WTC11 (cell line): Measurements from ENCODE around the gene OR8G1. TPM values are rescaled to one million over a fixed set of nuclear protein-coding genes. Genes with fewer than 3 reads are reported as not detected.

Source experiments
- ATAC-seq: fragments of 200-7000 bp; cut with Tn5 transposase; 2 replicates; pipeline ENCODE4 v1.10.0; 2021; ENCODE audit warnings: mild to moderate bottlenecking, moderate library complexity
- CTCF ChIA-PET: fragments of 300-600 bp; sonication (Branson Sonifier 250); formaldehyde crosslinking; loops from one replicate; lab custom pipeline; 2021; ENCODE audit warnings: antibody characterized with exemption; lab: Charles Lee
- POLR2A ChIA-PET: fragments of 350-600 bp; sonication (Branson Sonifier 250); formaldehyde crosslinking; loops from one replicate; lab custom pipeline; 2021; ENCODE audit warnings: antibody characterized with exemption; lab: Charles Lee
- DNase-seq: peaks from one replicate; pipeline ENCODE4 v3.0.0; 2021; ENCODE audit warnings: low spot score
- H3K27ac Mint-ChIP-seq: 2 replicates; pipeline ENCODE4 v1.8.0; 2021; ENCODE audit warnings: mixed read lengths
- H3K27me3 Mint-ChIP-seq: 2 replicates; pipeline ENCODE4 v1.8.0; 2021; ENCODE audit warnings: low read depth, mild to moderate bottlenecking, moderate library complexity, mixed read lengths
- H3K36me3 Mint-ChIP-seq: 2 replicates; pipeline ENCODE4 v1.8.0; 2021; ENCODE audit warnings: mixed read lengths
- H3K4me1 Mint-ChIP-seq: 2 replicates; pipeline ENCODE4 v1.8.0; 2022; ENCODE audit warnings: mixed read lengths
- H3K4me3 Mint-ChIP-seq: 2 replicates; pipeline ENCODE4 v1.8.0; 2021; ENCODE audit warnings: mild to moderate bottlenecking, moderate library complexity, mixed read lengths
- H3K9me3 Mint-ChIP-seq: 2 replicates; pipeline ENCODE4 v1.8.0; 2021; ENCODE audit warnings: mixed read lengths
- ATF1 ChIP-seq: sonication (generic); formaldehyde crosslinking; IDR thresholded peaks from 2 replicates; pipeline ENCODE4 v1.8.1; 2023; ENCODE audit warnings: mild to moderate bottlenecking, moderate library complexity, missing genetic modification reagents
- ATF2 ChIP-seq: sonication (generic); formaldehyde crosslinking; IDR thresholded peaks from 2 replicates; pipeline ENCODE4 v1.8.1; 2022; ENCODE audit warnings: low read depth, missing genetic modification reagents, borderline replicate concordance
- CDX4 ChIP-seq: fragments of 250-450 bp; sonication (Bioruptor Pico); IDR thresholded peaks from 2 replicates; pipeline ENCODE4 v1.9.0; 2021; ENCODE audit warnings: moderate library complexity, mild to moderate bottlenecking, inconsistent platforms, borderline replicate concordance
- EMX1 ChIP-seq: fragments of 250-450 bp; sonication (Bioruptor Pico); IDR thresholded peaks from 2 replicates; pipeline ENCODE4 v1.8.0; 2021; ENCODE audit warnings: mild to moderate bottlenecking
- ESRRA ChIP-seq: sonication (generic); formaldehyde crosslinking; IDR thresholded peaks from 2 replicates; pipeline ENCODE4 v1.8.1; 2022; ENCODE audit warnings: mild to moderate bottlenecking, missing genetic modification reagents, borderline replicate concordance
- ETV6 ChIP-seq: sonication (generic); formaldehyde crosslinking; IDR thresholded peaks from 2 replicates; pipeline ENCODE4 v1.8.1; 2022; ENCODE audit warnings: mild to moderate bottlenecking, missing genetic modification reagents
- FOXK1 ChIP-seq: sonication (generic); formaldehyde crosslinking; IDR thresholded peaks from 2 replicates; pipeline ENCODE4 v1.8.0; 2022; ENCODE audit warnings: mild to moderate bottlenecking, moderate library complexity, missing genetic modification reagents
- FOXP1 ChIP-seq: sonication (generic); formaldehyde crosslinking; IDR thresholded peaks from 2 replicates; pipeline ENCODE4 v1.8.0; 2022; ENCODE audit warnings: missing genetic modification reagents, mild to moderate bottlenecking, moderate library complexity, borderline replicate concordance
- FOXP4 ChIP-seq: sonication (generic); formaldehyde crosslinking; IDR thresholded peaks from 2 replicates; pipeline ENCODE4 v1.8.0; 2022; ENCODE audit warnings: mild to moderate bottlenecking, missing genetic modification reagents
- MXD4 ChIP-seq: fragments of 250-450 bp; sonication (Bioruptor Pico); IDR thresholded peaks from 2 replicates; pipeline ENCODE4 v1.8.0; 2021; ENCODE audit warnings: mild to moderate bottlenecking, moderate library complexity, borderline replicate concordance
- NFATC4 ChIP-seq: fragments of 250-450 bp; sonication (Bioruptor Pico); IDR thresholded peaks from 2 replicates; pipeline ENCODE4 v1.9.0; 2021; ENCODE audit warnings: mild to moderate bottlenecking
- NR1H2 ChIP-seq: sonication (generic); formaldehyde crosslinking; IDR thresholded peaks from 2 replicates; pipeline ENCODE4 v1.9.0; 2021; ENCODE audit warnings: mild to moderate bottlenecking, moderate library complexity, missing genetic modification reagents
- PREB ChIP-seq: sonication (generic); formaldehyde crosslinking; IDR thresholded peaks from 2 replicates; pipeline ENCODE4 v1.8.1; 2022; ENCODE audit warnings: mild to moderate bottlenecking, missing genetic modification reagents, moderate library complexity, borderline replicate concordance
- RELA ChIP-seq: sonication (generic); formaldehyde crosslinking; IDR thresholded peaks from 2 replicates; pipeline ENCODE4 v1.8.1; 2022; ENCODE audit warnings: missing genetic modification reagents, mild to moderate bottlenecking, borderline replicate concordance
- SMAD3 ChIP-seq: sonication (generic); formaldehyde crosslinking; IDR thresholded peaks from 2 replicates; pipeline ENCODE4 v1.8.0; 2022; ENCODE audit warnings: missing genetic modification reagents, mild to moderate bottlenecking, borderline replicate concordance
- SMAD4 ChIP-seq: sonication (generic); formaldehyde crosslinking; IDR thresholded peaks from 2 replicates; pipeline ENCODE4 v1.8.0; 2022; ENCODE audit warnings: mild to moderate bottlenecking, missing genetic modification reagents
- ZNF263 ChIP-seq: sonication (generic); formaldehyde crosslinking; IDR thresholded peaks from 2 replicates; pipeline ENCODE4 v1.8.1; 2022; ENCODE audit warnings: low read depth, mild to moderate bottlenecking, moderate library complexity, missing genetic modification reagents
- ZNF396 ChIP-seq: fragments of 250-450 bp; sonication (Bioruptor Pico); IDR thresholded peaks from 2 replicates; pipeline ENCODE4 v1.8.0; 2021; ENCODE audit warnings: mild to moderate bottlenecking, moderate library complexity, borderline replicate concordance
- ZNF416 ChIP-seq: fragments of 250-450 bp; sonication (Bioruptor Pico); IDR thresholded peaks from 2 replicates; pipeline ENCODE4 v1.9.0; 2021; ENCODE audit warnings: mild to moderate bottlenecking, inconsistent platforms
- ZNF425 ChIP-seq: fragments of 250-450 bp; sonication (Bioruptor Pico); conservative IDR thresholded peaks from 2 replicates; pipeline ENCODE4 v1.9.0; 2021; ENCODE audit warnings: mild to moderate bottlenecking
- total RNA-seq: library from RNA; stranded (reverse); gene quantifications from 3 replicates; pipeline ENCODE4 v1.2.3, GENCODE V29; 2021
- TF ChIP-seq, protein P1 (sequence below): fragments of 250-450 bp; sonication (Bioruptor Pico); IDR thresholded peaks from 2 replicates; pipeline ENCODE4 v1.8.0; 2021; ENCODE audit warnings: mild to moderate bottlenecking
- TF ChIP-seq, protein P2 (sequence below): sonication (generic); formaldehyde crosslinking; IDR thresholded peaks from 2 replicates; pipeline ENCODE4 v1.8.0; 2023; ENCODE audit warnings: mild to moderate bottlenecking, missing genetic modification reagents
- TF ChIP-seq, protein P3 (sequence below): fragments of 250-450 bp; sonication (Bioruptor Pico); IDR thresholded peaks from 2 replicates; pipeline ENCODE4 v2.1.2; 2022; ENCODE audit warnings: mild to moderate bottlenecking, moderate library complexity

Gene OR8G1
- total RNA-seq, 1 experiment from 2014 or later = not detected

- TF ChIP-seq CDX4 (CRISPR knock-in tag) (no peak), ESRRA (CRISPR knock-in tag) (no peak), EMX1 (no peak), ZNF416 (CRISPR knock-in tag) (no peak), FOXP1 (CRISPR knock-in tag) (no peak), SMAD4 (no peak), ZNF263 (no peak), ETV6 (no peak), ATF2 (CRISPR knock-in tag) (no peak), FOXP4 (no peak), ATF1 (CRISPR knock-in tag) (no peak), ZNF396 (CRISPR knock-in tag) (no peak)
- TF ChIP-seq, protein P1, sequence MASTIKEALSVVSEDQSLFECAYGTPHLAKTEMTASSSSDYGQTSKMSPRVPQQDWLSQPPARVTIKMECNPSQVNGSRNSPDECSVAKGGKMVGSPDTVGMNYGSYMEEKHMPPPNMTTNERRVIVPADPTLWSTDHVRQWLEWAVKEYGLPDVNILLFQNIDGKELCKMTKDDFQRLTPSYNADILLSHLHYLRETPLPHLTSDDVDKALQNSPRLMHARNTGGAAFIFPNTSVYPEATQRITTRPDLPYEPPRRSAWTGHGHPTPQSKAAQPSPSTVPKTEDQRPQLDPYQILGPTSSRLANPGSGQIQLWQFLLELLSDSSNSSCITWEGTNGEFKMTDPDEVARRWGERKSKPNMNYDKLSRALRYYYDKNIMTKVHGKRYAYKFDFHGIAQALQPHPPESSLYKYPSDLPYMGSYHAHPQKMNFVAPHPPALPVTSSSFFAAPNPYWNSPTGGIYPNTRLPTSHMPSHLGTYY (CRISPR knock-in tag) = no peak
- TF ChIP-seq, protein P2, sequence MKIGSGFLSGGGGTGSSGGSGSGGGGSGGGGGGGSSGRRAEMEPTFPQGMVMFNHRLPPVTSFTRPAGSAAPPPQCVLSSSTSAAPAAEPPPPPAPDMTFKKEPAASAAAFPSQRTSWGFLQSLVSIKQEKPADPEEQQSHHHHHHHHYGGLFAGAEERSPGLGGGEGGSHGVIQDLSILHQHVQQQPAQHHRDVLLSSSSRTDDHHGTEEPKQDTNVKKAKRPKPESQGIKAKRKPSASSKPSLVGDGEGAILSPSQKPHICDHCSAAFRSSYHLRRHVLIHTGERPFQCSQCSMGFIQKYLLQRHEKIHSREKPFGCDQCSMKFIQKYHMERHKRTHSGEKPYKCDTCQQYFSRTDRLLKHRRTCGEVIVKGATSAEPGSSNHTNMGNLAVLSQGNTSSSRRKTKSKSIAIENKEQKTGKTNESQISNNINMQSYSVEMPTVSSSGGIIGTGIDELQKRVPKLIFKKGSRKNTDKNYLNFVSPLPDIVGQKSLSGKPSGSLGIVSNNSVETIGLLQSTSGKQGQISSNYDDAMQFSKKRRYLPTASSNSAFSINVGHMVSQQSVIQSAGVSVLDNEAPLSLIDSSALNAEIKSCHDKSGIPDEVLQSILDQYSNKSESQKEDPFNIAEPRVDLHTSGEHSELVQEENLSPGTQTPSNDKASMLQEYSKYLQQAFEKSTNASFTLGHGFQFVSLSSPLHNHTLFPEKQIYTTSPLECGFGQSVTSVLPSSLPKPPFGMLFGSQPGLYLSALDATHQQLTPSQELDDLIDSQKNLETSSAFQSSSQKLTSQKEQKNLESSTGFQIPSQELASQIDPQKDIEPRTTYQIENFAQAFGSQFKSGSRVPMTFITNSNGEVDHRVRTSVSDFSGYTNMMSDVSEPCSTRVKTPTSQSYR (CRISPR knock-in tag) = no peak
- TF ChIP-seq, protein P3, sequence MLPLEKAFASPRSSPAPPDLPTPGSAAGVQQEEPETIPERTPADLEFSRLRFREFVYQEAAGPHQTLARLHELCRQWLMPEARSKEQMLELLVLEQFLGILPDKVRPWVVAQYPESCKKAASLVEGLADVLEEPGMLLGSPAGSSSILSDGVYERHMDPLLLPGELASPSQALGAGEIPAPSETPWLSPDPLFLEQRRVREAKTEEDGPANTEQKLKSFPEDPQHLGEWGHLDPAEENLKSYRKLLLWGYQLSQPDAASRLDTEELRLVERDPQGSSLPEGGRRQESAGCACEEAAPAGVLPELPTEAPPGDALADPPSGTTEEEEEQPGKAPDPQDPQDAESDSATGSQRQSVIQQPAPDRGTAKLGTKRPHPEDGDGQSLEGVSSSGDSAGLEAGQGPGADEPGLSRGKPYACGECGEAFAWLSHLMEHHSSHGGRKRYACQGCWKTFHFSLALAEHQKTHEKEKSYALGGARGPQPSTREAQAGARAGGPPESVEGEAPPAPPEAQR (CRISPR knock-in tag) = no peak
Measured at GRCh38 chr11:124197999-124198398, 42.9 kb upstream of the OR8G1 start (continued).

DNA sequence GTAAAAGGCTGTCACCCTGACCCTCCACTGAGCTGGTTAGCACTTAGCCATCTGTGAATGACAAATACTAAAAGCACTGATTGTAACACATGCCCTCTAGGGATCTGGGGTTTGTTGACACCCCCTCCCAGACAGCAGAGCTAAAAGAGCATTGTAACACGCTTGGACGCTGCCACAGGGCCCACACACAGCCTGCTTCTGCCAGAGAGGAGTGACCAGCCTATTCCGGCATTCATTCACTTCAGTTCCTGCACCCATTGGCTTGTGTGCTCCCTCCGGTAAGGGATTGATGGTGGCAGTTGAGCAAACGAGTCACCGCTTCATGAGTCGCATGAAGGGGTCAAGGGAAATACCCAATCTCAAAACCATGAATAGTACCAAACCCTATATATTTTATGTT lies 42.0 kb upstream of the OR8G1 start:
- no peak overlapping the region for H3K4me3 Mint-ChIP-seq
- peaks cover 7% of the 10 kb centered on the region for H3K4me1 Mint-ChIP-seq
- peaks cover 3% of the 10 kb centered on the region for H3K9me3 Mint-ChIP-seq
- ChIA-PET POLR2A (no interaction called here), CTCF (no interaction called here)
- no peaks in the 10 kb centered on the region; the same call in 1 of the 2 replicates for H3K36me3 Mint-ChIP-seq
- no peak overlapping the region for H3K27ac Mint-ChIP-seq
- no peaks in the 10 kb centered on the region for H3K27me3 Mint-ChIP-seq
- no peak for ATAC-seq
- no peak for DNase-seq
- TF ChIP-seq PREB (CRISPR knock-in tag) = no peak
- no peak for TF ChIP-seq NR1H2
- no peak for TF ChIP-seq ZNF425
- TF ChIP-seq MXD4 = no peak
- TF ChIP-seq FOXK1 (CRISPR knock-in tag) = no peak
- TF ChIP-seq ATF2 (CRISPR knock-in tag) = no peak
- TF ChIP-seq SMAD3 = no peak
- TF ChIP-seq NFATC4 (CRISPR knock-in tag) = no peak
- TF ChIP-seq RELA = no peak
